ENCODE results near the gene SERHL2. TPM values are rescaled to one million over a fixed set of nuclear protein-coding genes. Genes with fewer than 3 reads are reported as not detected.

SERHL2 gene
- polyA plus RNA-seq, 1 of the 3 experiments (the other 2 are of a cell fraction), result 3.1 TPM

- no peaks in the 10 kb centered on the region for H3K79me2 ChIP-seq (ENCODE audit: insufficient read depth)
- WGBS (ENCODE audit: low lambda C conversion rate), result 92% methylated on average over 7 of the region's 8 CpGs
- no peaks in the 10 kb centered on the region for H3F3A ChIP-seq (replicated peaks; ENCODE audit: insufficient read depth)
- H3K36me3 ChIP-seq (replicated peaks in 1 of 2; ENCODE audit: control insufficient read depth in 1 of 2, insufficient read depth in 2 of 2, low read length in 1 of 2), result no peaks in the 10 kb centered on the region
- H2AFZ ChIP-seq (ENCODE audit: low read depth), result no peak overlapping the region
- TF ChIP-seq EP300 (IDR thresholded peaks at IDR 0.05; ENCODE audit: borderline replicate concordance in 1 of 2, low read depth in 1 of 2, low read length in 1 of 2) (no peak), NFIC (IDR thresholded peaks at IDR 0.05; ENCODE audit: borderline replicate concordance) (no peak), YY1 (IDR thresholded peaks at IDR 0.05; ENCODE audit: low read depth) (no peak), GABPA (IDR thresholded peaks at IDR 0.05; ENCODE audit: low read depth) (no peak)
- TF ChIP-seq, protein P1, sequence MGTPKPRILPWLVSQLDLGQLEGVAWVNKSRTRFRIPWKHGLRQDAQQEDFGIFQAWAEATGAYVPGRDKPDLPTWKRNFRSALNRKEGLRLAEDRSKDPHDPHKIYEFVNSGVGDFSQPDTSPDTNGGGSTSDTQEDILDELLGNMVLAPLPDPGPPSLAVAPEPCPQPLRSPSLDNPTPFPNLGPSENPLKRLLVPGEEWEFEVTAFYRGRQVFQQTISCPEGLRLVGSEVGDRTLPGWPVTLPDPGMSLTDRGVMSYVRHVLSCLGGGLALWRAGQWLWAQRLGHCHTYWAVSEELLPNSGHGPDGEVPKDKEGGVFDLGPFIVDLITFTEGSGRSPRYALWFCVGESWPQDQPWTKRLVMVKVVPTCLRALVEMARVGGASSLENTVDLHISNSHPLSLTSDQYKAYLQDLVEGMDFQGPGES (IDR thresholded peaks at IDR 0.05; ENCODE audit: low read depth, low read length), result no peak
- TF ChIP-seq, protein P2, sequence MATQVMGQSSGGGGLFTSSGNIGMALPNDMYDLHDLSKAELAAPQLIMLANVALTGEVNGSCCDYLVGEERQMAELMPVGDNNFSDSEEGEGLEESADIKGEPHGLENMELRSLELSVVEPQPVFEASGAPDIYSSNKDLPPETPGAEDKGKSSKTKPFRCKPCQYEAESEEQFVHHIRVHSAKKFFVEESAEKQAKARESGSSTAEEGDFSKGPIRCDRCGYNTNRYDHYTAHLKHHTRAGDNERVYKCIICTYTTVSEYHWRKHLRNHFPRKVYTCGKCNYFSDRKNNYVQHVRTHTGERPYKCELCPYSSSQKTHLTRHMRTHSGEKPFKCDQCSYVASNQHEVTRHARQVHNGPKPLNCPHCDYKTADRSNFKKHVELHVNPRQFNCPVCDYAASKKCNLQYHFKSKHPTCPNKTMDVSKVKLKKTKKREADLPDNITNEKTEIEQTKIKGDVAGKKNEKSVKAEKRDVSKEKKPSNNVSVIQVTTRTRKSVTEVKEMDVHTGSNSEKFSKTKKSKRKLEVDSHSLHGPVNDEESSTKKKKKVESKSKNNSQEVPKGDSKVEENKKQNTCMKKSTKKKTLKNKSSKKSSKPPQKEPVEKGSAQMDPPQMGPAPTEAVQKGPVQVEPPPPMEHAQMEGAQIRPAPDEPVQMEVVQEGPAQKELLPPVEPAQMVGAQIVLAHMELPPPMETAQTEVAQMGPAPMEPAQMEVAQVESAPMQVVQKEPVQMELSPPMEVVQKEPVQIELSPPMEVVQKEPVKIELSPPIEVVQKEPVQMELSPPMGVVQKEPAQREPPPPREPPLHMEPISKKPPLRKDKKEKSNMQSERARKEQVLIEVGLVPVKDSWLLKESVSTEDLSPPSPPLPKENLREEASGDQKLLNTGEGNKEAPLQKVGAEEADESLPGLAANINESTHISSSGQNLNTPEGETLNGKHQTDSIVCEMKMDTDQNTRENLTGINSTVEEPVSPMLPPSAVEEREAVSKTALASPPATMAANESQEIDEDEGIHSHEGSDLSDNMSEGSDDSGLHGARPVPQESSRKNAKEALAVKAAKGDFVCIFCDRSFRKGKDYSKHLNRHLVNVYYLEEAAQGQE (IDR thresholded peaks at IDR 0.05; ENCODE audit: low read depth, low read length), result no peak
- TF ChIP-seq, protein P3, sequence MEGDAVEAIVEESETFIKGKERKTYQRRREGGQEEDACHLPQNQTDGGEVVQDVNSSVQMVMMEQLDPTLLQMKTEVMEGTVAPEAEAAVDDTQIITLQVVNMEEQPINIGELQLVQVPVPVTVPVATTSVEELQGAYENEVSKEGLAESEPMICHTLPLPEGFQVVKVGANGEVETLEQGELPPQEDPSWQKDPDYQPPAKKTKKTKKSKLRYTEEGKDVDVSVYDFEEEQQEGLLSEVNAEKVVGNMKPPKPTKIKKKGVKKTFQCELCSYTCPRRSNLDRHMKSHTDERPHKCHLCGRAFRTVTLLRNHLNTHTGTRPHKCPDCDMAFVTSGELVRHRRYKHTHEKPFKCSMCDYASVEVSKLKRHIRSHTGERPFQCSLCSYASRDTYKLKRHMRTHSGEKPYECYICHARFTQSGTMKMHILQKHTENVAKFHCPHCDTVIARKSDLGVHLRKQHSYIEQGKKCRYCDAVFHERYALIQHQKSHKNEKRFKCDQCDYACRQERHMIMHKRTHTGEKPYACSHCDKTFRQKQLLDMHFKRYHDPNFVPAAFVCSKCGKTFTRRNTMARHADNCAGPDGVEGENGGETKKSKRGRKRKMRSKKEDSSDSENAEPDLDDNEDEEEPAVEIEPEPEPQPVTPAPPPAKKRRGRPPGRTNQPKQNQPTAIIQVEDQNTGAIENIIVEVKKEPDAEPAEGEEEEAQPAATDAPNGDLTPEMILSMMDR (IDR thresholded peaks at IDR 0.05), result no peak
- DNase-seq, result no peak
- ChIA-PET CTCF (interaction anchor here (1.7 kb wide), 1 partner anchor 29 kb away, joined by 6 read pairs; no protein-coding TSS in a partner anchor), POLR2A (interaction anchor here (1.6 kb wide), 1 partner anchor 52 kb away, joined by 5 read pairs; no protein-coding TSS in a partner anchor)
- H3K27ac ChIP-seq (ENCODE audit: low read depth in 2 of 2, low read length in 1 of 2), result no peak overlapping the region
- no peak overlapping the region for H3K9ac ChIP-seq
- no peak overlapping the region for H3K4me3 ChIP-seq (ENCODE audit: low read depth in 2 of 2, low read length in 1 of 2)
- peaks cover 0 to 13% of the 10 kb centered on the region in 2 experiments; a peak in 1 of 4 replicates for H3K4me1 ChIP-seq (ENCODE audit: control insufficient read depth in 1 of 2, insufficient read depth in 2 of 2, low read depth in 1 of 2, low read length in 1 of 2)
- no peaks in the 10 kb centered on the region for H3K9me3 ChIP-seq
- H3K9me2 ChIP-seq, result no peaks in the 10 kb centered on the region
- H4K20me1 ChIP-seq (ENCODE audit: insufficient read depth), result no peaks in the 10 kb centered on the region
- no peaks in the 10 kb centered on the region for H3K27me3 ChIP-seq (ENCODE audit: insufficient read depth)
- no peak overlapping the region for H3K4me2 ChIP-seq
These were observed 8.5 kb downstream of the SERHL2 start for GRCh38 chr22:42562279-42562678.

GRCh38 chr22:42562684-42563083 is 8.9 kb downstream of the SERHL2 start:
- POLR2A ChIA-PET, result interaction anchor here (1.6 kb wide), 1 partner anchor 51 kb away, joined by 5 read pairs; no protein-coding TSS in a partner anchor
- TF ChIP-seq RAD21 (IDR thresholded peaks at IDR 0.05; ENCODE audit: low read length), result no peak
- TF ChIP-seq, protein P4, sequence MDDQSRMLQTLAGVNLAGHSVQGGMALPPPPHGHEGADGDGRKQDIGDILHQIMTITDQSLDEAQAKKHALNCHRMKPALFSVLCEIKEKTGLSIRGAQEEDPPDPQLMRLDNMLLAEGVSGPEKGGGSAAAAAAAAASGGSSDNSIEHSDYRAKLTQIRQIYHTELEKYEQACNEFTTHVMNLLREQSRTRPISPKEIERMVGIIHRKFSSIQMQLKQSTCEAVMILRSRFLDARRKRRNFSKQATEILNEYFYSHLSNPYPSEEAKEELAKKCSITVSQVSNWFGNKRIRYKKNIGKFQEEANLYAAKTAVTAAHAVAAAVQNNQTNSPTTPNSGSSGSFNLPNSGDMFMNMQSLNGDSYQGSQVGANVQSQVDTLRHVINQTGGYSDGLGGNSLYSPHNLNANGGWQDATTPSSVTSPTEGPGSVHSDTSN (IDR thresholded peaks at IDR 0.05), result no peak
- no peak for TF ChIP-seq GATA2 (CRISPR knock-in tag; IDR thresholded peaks at IDR 0.05)
- no peak for TF ChIP-seq TAF1 (IDR thresholded peaks at IDR 0.05; ENCODE audit: borderline replicate concordance, low read depth, low read length)
- no peak for TF ChIP-seq FOXM1 (IDR thresholded peaks at IDR 0.05; ENCODE audit: low read depth)
- TF ChIP-seq NRF1 (IDR thresholded peaks at IDR 0.05; ENCODE audit: low read depth, low read length), result no peak
- no peak for TF ChIP-seq TCF12 (IDR thresholded peaks at IDR 0.05)
- TF ChIP-seq MAX (IDR thresholded peaks at IDR 0.05; ENCODE audit: low read depth), result no peak
- no peak for TF ChIP-seq FOSL2 (IDR thresholded peaks at IDR 0.05; ENCODE audit: borderline replicate concordance, low read depth)
- TF ChIP-seq MXI1 (IDR thresholded peaks at IDR 0.05; ENCODE audit: low read depth, low read length), result no peak
- no peak for TF ChIP-seq YY1 (IDR thresholded peaks at IDR 0.05; ENCODE audit: low read depth)
- TF ChIP-seq, protein P3 (IDR thresholded peaks at IDR 0.05), result no peak

More at GRCh38 chr22:42562684-42563083, 8.9 kb downstream of the SERHL2 start:
- no peaks in the 10 kb centered on the region for H3K9me3 ChIP-seq
- H4K20me1 ChIP-seq (ENCODE audit: insufficient read depth), result no peaks in the 10 kb centered on the region
- no peaks in the 10 kb centered on the region for H3K36me3 ChIP-seq (replicated peaks in 1 of 2; ENCODE audit: control insufficient read depth in 1 of 2, insufficient read depth in 2 of 2, low read length in 1 of 2)
- WGBS (ENCODE audit: low lambda C conversion rate), result 83% methylated on average over 1 of the region's 2 CpGs
- H2AFZ ChIP-seq (ENCODE audit: low read depth), result no peak overlapping the region
- CTCF ChIA-PET, result interaction anchor here (1.7 kb wide), 1 partner anchor 29 kb away, joined by 6 read pairs; no protein-coding TSS in a partner anchor
- H3K27me3 ChIP-seq (ENCODE audit: insufficient read depth), result no peaks in the 10 kb centered on the region
- no peak overlapping the region for H3K27ac ChIP-seq (ENCODE audit: low read depth in 2 of 2, low read length in 1 of 2)
- H3K9ac ChIP-seq, result no peak overlapping the region
- no peak for DNase-seq
- H3K9me2 ChIP-seq, result no peaks in the 10 kb centered on the region
- H3K4me3 ChIP-seq (ENCODE audit: low read depth in 2 of 2, low read length in 1 of 2), result no peak overlapping the region
- H3K79me2 ChIP-seq (ENCODE audit: insufficient read depth), result no peaks in the 10 kb centered on the region
- no peak overlapping the region for H3K4me2 ChIP-seq
- peaks cover 0 to 13% of the 10 kb centered on the region in 2 experiments; a peak in 1 of 4 replicates for H3K4me1 ChIP-seq (ENCODE audit: control insufficient read depth in 1 of 2, insufficient read depth in 2 of 2, low read depth in 1 of 2, low read length in 1 of 2)
- H3F3A ChIP-seq (replicated peaks; ENCODE audit: insufficient read depth), result no peaks in the 10 kb centered on the region
